HepG2 (cell line): ENCODE results near the gene VWA1. TPM values are rescaled to one million over a fixed set of nuclear protein-coding genes. Genes with fewer than 3 reads are reported as not detected.
"Not testable (repeated sequence)": the region's sequence is repeated elsewhere in the genome, so short reads cannot be mapped to it uniquely, and the experiment has no call there.

Experiments
- ATAC-seq: fragments of 200-7000 bp; cut with Tn5 transposase; 3 replicates; pipeline ENCODE4 v1.9.1; 2020; ENCODE audit warnings: mild to moderate bottlenecking, moderate library complexity
- BruUV-seq: library from RNA; stranded (reverse); fragments of 400-500 nt; replicated peaks from 2 replicates; lab custom pipeline; 2021; lab: Mats Ljungman, UMichigan
- CTCF ChIA-PET: fragments of 300-600 bp; formaldehyde crosslinking; extraction: SDS; loops from one replicate; lab custom pipeline; 2021; ENCODE audit warnings: low total read pairs, inconsistent platforms, low intra/inter-chr PET ratio; lab: Yijun Ruan, JAX
- POLR2A ChIA-PET: fragments of 350-600 bp; sonication (Branson Sonifier 250); formaldehyde crosslinking; loops from one replicate; lab custom pipeline; 2020; ENCODE audit warnings: antibody characterized with exemption, inconsistent platforms; lab: Yijun Ruan, JAX
- DNase-seq: peaks from one replicate; pipeline ENCODE4 v3.0.0-alpha.2; 2015; ENCODE audit warnings: low spot score
- FAIRE-seq: peaks from 3 replicates; lab custom pipeline; 2011; peaks lifted over from hg19 to GRCh38; lab: Jason Lieb, UNC
- H2AFZ ChIP-seq: one replicate; pipeline ENCODE4 v1.6.1; 2011; ENCODE audit warnings: low read length, inconsistent platforms
- H3K27ac ChIP-seq: fragments of 300-600 bp; 3 replicates; pipeline ENCODE4 v1.8.0; 2011; ENCODE audit warnings: mixed run types, mild to moderate bottlenecking, mixed read lengths, low read length, inconsistent platforms; ENCODE audit not compliant: insufficient read depth; ENCODE audit errors: extremely low read length
- H3K27me3 ChIP-seq, 2 experiments: fragments of 200-600 bp in 1 of 2; 2 replicates in 1 of 2; 3 replicates in 1 of 2; pipeline versions ENCODE4 v1.6.0 to v1.8.0; 2011; ENCODE audit warnings: low read length in 2 of 2, mild to moderate bottlenecking in 2 of 2, moderate library complexity in 2 of 2, inconsistent platforms in 1 of 2; ENCODE audit not compliant: insufficient read depth in 2 of 2, control insufficient read depth in 1 of 2
- H3K36me3 ChIP-seq, 2 experiments: fragments of 200-600 bp in 1 of 2; replicated peaks in 1 of 2; 2 replicates in 1 of 2; 3 replicates in 1 of 2; pipeline versions ENCODE4 v1.5.1 to v1.8.0; 2011; ENCODE audit warnings: low read length in 2 of 2, inconsistent platforms in 1 of 2; ENCODE audit not compliant: insufficient read depth in 2 of 2, control insufficient read depth in 1 of 2
- H3K4me1 ChIP-seq: 2 replicates; pipeline ENCODE4 v1.5.1; 2012; ENCODE audit warnings: low read length, inconsistent platforms; ENCODE audit not compliant: insufficient read depth
- H3K4me2 ChIP-seq: 2 replicates; pipeline ENCODE4 v1.6.0; 2011; ENCODE audit warnings: low read depth, low read length, inconsistent platforms
- H3K4me3 ChIP-seq, 3 experiments: fragments of 200-600 bp in 1 of 3; sonication (generic), shearing (Covaris generic) in 1 of 3; replicated peaks in 1 of 3; 2 replicates each; pipeline ENCODE4 v1.5.1; 2011 to 2016; ENCODE audit warnings: low read length in 3 of 3, inconsistent platforms in 2 of 3, low read depth in 2 of 3, mild to moderate bottlenecking in 2 of 3, control low read depth in 1 of 3, mixed read lengths in 1 of 3; ENCODE audit not compliant: insufficient read depth in 1 of 3
- H3K79me2 ChIP-seq: one replicate; pipeline ENCODE4 v1.6.1; 2011; ENCODE audit warnings: low read length, inconsistent platforms; ENCODE audit not compliant: insufficient read depth
- H3K9ac ChIP-seq: 2 replicates; pipeline ENCODE4 v1.6.0; 2011; ENCODE audit warnings: mild to moderate bottlenecking, low read depth, low read length, inconsistent platforms; ENCODE audit not compliant: insufficient read depth
- H3K9me3 ChIP-seq: 2 replicates; pipeline ENCODE4 v1.5.1; 2012; ENCODE audit warnings: mild to moderate bottlenecking, low read length
- H4K20me1 ChIP-seq: 2 replicates; pipeline ENCODE4 v1.6.0; 2011; ENCODE audit warnings: inconsistent platforms, mild to moderate bottlenecking, low read length, moderate library complexity; ENCODE audit not compliant: insufficient read depth
- SOX6 ChIP-seq, 2 experiments: fragments of 450-650 bp in 1 of 2; sonication (generic) in 1 of 2; formaldehyde crosslinking in 1 of 2; IDR thresholded peaks; 2 replicates each; pipeline versions ENCODE4 v1.4.0 to v1.6.1; 2017 to 2020; ENCODE audit warnings: antibody characterized with exemption in 1 of 2, mild to moderate bottlenecking in 1 of 2, missing genetic modification reagents in 1 of 2
- ZNF44 ChIP-seq: sonication (generic); formaldehyde crosslinking; IDR thresholded peaks from 2 replicates; pipeline ENCODE4 v1.5.1; 2020; ENCODE audit warnings: mild to moderate bottlenecking, missing genetic modification reagents
- WGBS: methylation state at CpG from one replicate; pipeline ENCODE4 v1.1.6; 2017; ENCODE audit warnings: low lambda C conversion rate; 5-methylcytosine and 5-hydroxymethylcytosine counted together
- in situ Hi-C: cut with HindIII; loops from 2 replicates; pipeline ENCODE4 v1.10.0; 2017; ENCODE audit warnings: low pct_unique_long_range_greater_than_20kb; ENCODE audit not compliant: extremely low pct_ligation_motif_present
- intact Hi-C: fragments of 100-400 bp; cut with micrococcal nuclease; formaldehyde crosslinking; loops from one replicate; pipeline ENCODE4 v1.10.0; 2022; ENCODE audit not compliant: unreplicated experiment
- polyA plus RNA-seq, 8 experiments: library from polyadenylated mRNA; depleted of rRNA in 3 of 8; stranded (reverse) in 7 of 8; unstranded in 1 of 8; fragments of >200 nt; fragmentation: Illumina TruSeq in 4 of 8; extraction: Trizol in 4 of 8; gene quantifications; 2 replicates each; pipeline versions ENCODE4 v1.2.1 to v1.2.3, GENCODE V29; 2011 to 2016; ENCODE audit warnings: low read depth in 4 of 8, missing spikeins in 1 of 8, mixed read lengths in 1 of 8; ENCODE audit not compliant: insufficient read depth in 1 of 8
- total RNA-seq, 5 experiments: library from RNA; depleted of rRNA; stranded (reverse); fragments of >200 nt; fragmentation: Illumina TruSeq; extraction: Trizol; gene quantifications; 2 replicates each; pipeline ENCODE4 v1.2.3, GENCODE V29; 2016; ENCODE audit warnings: low read depth in 1 of 5

VWA1 gene
- total and polyA plus RNA-seq, 2 of the 13 experiments (the other 11 are each of a cell fraction or from before 2014, with no cell fraction given) = 40.9 to 57.5 TPM

GRCh38 chr1:1449099-1449739, 13.7 kb downstream of the VWA1 start, which contains the start of gene ATAD3C:
Gene ATAD3C (plus strand): TSS chr1:1449689. CDS start chr1:1450684, 995 bp downstream.
- H4K20me1 ChIP-seq = no peaks in the 10 kb centered on the region
- FAIRE-seq = no peak
- no TSS peak for BruUV-seq
- ChIA-PET POLR2A (interaction anchor here (1.0 kb wide), 1 partner anchor 42 kb away, joined by 3 read pairs; the partner anchor contains the start of gene MRPL20), CTCF (no interaction called here)
- peak within 1 kb of the TSS; percentile 71 for H3K4me2 ChIP-seq
- no peak for ATAC-seq
- no peak within 1 kb of the TSS for H3K9ac ChIP-seq
- H3K27me3 ChIP-seq = peaks cover 6 to 15% of the 10 kb centered on the region in 2 experiments
- H2AFZ ChIP-seq = peak within 1 kb of the TSS; percentile 52
- H3K79me2 ChIP-seq = no peaks in the 10 kb centered on the region
- H3K9me3 ChIP-seq = no peaks in the 10 kb centered on the region
- peaks cover 18% of the 10 kb centered on the region for H3K4me1 ChIP-seq
- no peak for DNase-seq
- 61% methylated on average over 6 of the region's 6 CpGs for WGBS
- TF ChIP-seq ZNF44 (no peak), SOX6 (IDR thresholded peaks at IDR 0.05) (0 out of 2 replicates have a peak, but pooled peaks have one; percentile 13), SOX6 (CRISPR knock-in tag; IDR thresholded peaks at IDR 0.05) (no peak)
- no peak within 1 kb of the TSS for H3K27ac ChIP-seq
- no peaks in the 10 kb centered on the region for H3K36me3 ChIP-seq
- H3K4me3 ChIP-seq = peak within 1 kb of the TSS in 1 of 3 experiments; percentile 25; a peak in 2 of 6 replicates
- in situ Hi-C loops = no loop called here
- intact Hi-C loops = no loop called here

- ATAC-seq, FAIRE-seq, H3K36me3 ChIP-seq, DNase-seq, H3K4me3 ChIP-seq, POLR2A ChIA-PET, intact Hi-C loops, H3K4me2 ChIP-seq, H2AFZ ChIP-seq, H3K79me2 ChIP-seq, H3K9ac ChIP-seq, H3K9me3 ChIP-seq, CTCF ChIA-PET, H4K20me1 ChIP-seq, BruUV-seq, H3K27ac ChIP-seq, in situ Hi-C loops: not testable (repeated sequence)
- peaks cover 6 to 15% of the 10 kb centered on the region in 2 experiments for H3K27me3 ChIP-seq
- 49% methylated on average over 17 of the region's 22 CpGs for WGBS
- peaks cover 15% of the 10 kb centered on the region for H3K4me1 ChIP-seq
Measured at GRCh38 chr1:1450616-1451015, 15.1 kb downstream of the VWA1 start.
